GM12801 (cell line): Measurements from ENCODE around the gene EPB41L4B.

Experiments
- CTCF ChIP-seq: IDR thresholded peaks from one replicate; pipeline ENCODE4 v1.5.1; 2011; ENCODE audit warnings: control low read depth; ENCODE audit not compliant: insufficient read length; ENCODE audit errors: extremely low read depth

EPB41L4B gene

GRCh38 chr9:109329638-109330258 is 8.9 kb upstream of the EPB41L4B start:
- no peak for TF ChIP-seq CTCF

GRCh38 chr9:109328978-109329637 is 8.2 kb upstream of the EPB41L4B start:
- TF ChIP-seq CTCF: no peak

GRCh38 chr9:109325089-109325488 is 4.2 kb upstream of the EPB41L4B start:
- TF ChIP-seq CTCF: no peak

- no peak for TF ChIP-seq CTCF
These were observed 2.9 kb upstream of the EPB41L4B start for GRCh38 chr9:109323771-109324170.

GRCh38 chr9:109321727-109322126 is 868 bp upstream of the EPB41L4B start:
- no peak for TF ChIP-seq CTCF

- no peak for TF ChIP-seq CTCF
These were observed 523 bp downstream of the EPB41L4B start for GRCh38 chr9:109320331-109320741.

- TF ChIP-seq CTCF: no peak
These were observed 1.1 kb downstream of the EPB41L4B start for GRCh38 chr9:109319626-109320241.
